GM23338 (cell line): ENCODE measurements around the gene CD22. TPM values are rescaled to one million over a fixed set of nuclear protein-coding genes. Genes with fewer than 3 reads are reported as not detected.
"Not testable (repeated sequence)": the region's sequence is repeated elsewhere in the genome, so short reads cannot be mapped to it uniquely, and the experiment has no call there.

Experiments used
- ATAC-seq: fragments of 200-7000 bp; cut with Tn5 transposase; 3 replicates; pipeline ENCODE4 v1.9.1; 2020
- DNase-seq: peaks from one replicate; pipeline ENCODE4 v3.0.0-alpha.2; 2015; ENCODE audit warnings: low spot score
- H2AFZ ChIP-seq: fragments of 200-600 bp; sonication (generic); 2 replicates; pipeline ENCODE4 v1.8.0; 2016; ENCODE audit warnings: antibody characterized with exemption, mild to moderate bottlenecking, moderate library complexity
- H3F3A ChIP-seq: fragments of 200-600 bp; sonication (generic); replicated peaks from 2 replicates; pipeline ENCODE4 v1.8.0; 2017; ENCODE audit warnings: antibody characterized with exemption, mixed run types, low read depth
- H3K27ac ChIP-seq: fragments of 200-600 bp; sonication (generic); 2 replicates; pipeline ENCODE4 v1.6.1; 2016; ENCODE audit warnings: low read depth
- H3K27me3 ChIP-seq: fragments of 200-600 bp; sonication (generic); 2 replicates; pipeline ENCODE4 v1.8.0; 2016; ENCODE audit warnings: mild to moderate bottlenecking, mixed run types, moderate library complexity; ENCODE audit not compliant: insufficient read depth
- H3K36me3 ChIP-seq: fragments of 200-600 bp; sonication (generic); 2 replicates; pipeline ENCODE4 v1.8.0; 2016; ENCODE audit warnings: mild to moderate bottlenecking; ENCODE audit not compliant: insufficient read depth
- H3K4me1 ChIP-seq: fragments of 200-600 bp; sonication (generic); 2 replicates; pipeline ENCODE4 v1.8.0; 2016; ENCODE audit warnings: mild to moderate bottlenecking, moderate library complexity; ENCODE audit not compliant: insufficient read depth
- H3K4me2 ChIP-seq: fragments of 200-600 bp; sonication (generic); 2 replicates; pipeline ENCODE4 v1.7.1; 2017; ENCODE audit warnings: mixed run types
- H3K4me3 ChIP-seq: fragments of 200-600 bp; sonication (generic); 2 replicates; pipeline ENCODE4 v1.6.1; 2016; ENCODE audit warnings: mixed run types
- H3K79me2 ChIP-seq: fragments of 200-600 bp; sonication (generic); replicated peaks from 2 replicates; pipeline ENCODE4 v1.8.0; 2017; ENCODE audit warnings: mild to moderate bottlenecking; ENCODE audit not compliant: insufficient read depth
- H3K9me2 ChIP-seq: fragments of 200-600 bp; sonication (generic); 2 replicates; pipeline ENCODE4 v1.8.0; 2017; ENCODE audit not compliant: insufficient read depth
- H4K20me1 ChIP-seq: fragments of 200-600 bp; sonication (generic); replicated peaks from 2 replicates; pipeline ENCODE4 v1.8.0; 2017; ENCODE audit warnings: mild to moderate bottlenecking; ENCODE audit not compliant: insufficient read depth
- H3K27ac Mint-ChIP-seq: 2 replicates; pipeline ENCODE4 v1.8.0; 2020; ENCODE audit warnings: inconsistent platforms, mild to moderate bottlenecking, moderate library complexity, mixed read lengths
- H3K27me3 Mint-ChIP-seq: 3 replicates; pipeline ENCODE4 v1.8.0; 2022; ENCODE audit warnings: low read depth, mild to moderate bottlenecking, moderate library complexity, mixed read lengths, inconsistent platforms; ENCODE audit not compliant: insufficient read depth, poor library complexity
- H3K36me3 Mint-ChIP-seq: 3 replicates; pipeline ENCODE4 v1.8.0; 2021; ENCODE audit warnings: low read depth, mild to moderate bottlenecking, inconsistent platforms, moderate library complexity, mixed read lengths
- H3K4me1 Mint-ChIP-seq: 3 replicates; pipeline ENCODE4 v1.8.0; 2020; ENCODE audit warnings: mild to moderate bottlenecking, inconsistent platforms, mixed read lengths
- H3K4me3 Mint-ChIP-seq: 3 replicates; pipeline ENCODE4 v1.8.0; 2021; ENCODE audit warnings: moderate library complexity, mild to moderate bottlenecking, inconsistent platforms, mixed read lengths
- H3K9me3 Mint-ChIP-seq: 3 replicates; pipeline ENCODE4 v1.8.0; 2020; ENCODE audit warnings: moderate library complexity, mild to moderate bottlenecking, inconsistent platforms, mixed read lengths
- CREB1 ChIP-seq: fragments of 250-450 bp; sonication (Bioruptor Pico); IDR thresholded peaks from 2 replicates; pipeline ENCODE4 v1.5.0; 2020; ENCODE audit warnings: low read depth, mild to moderate bottlenecking, moderate library complexity
- EZH2phosphoT487 ChIP-seq: fragments of 200-600 bp; sonication (generic); IDR thresholded peaks from one replicate; pipeline ENCODE4 v1.8.1; 2018; ENCODE audit warnings: antibody characterized with exemption; ENCODE audit not compliant: unreplicated experiment
- JUNB ChIP-seq: IDR thresholded peaks from one replicate; pipeline ENCODE4 v1.6.1; 2016; ENCODE audit warnings: antibody characterized with exemption; ENCODE audit not compliant: unreplicated experiment
- NANOG ChIP-seq: IDR thresholded peaks from 2 replicates; pipeline ENCODE4 v1.6.1; 2016; ENCODE audit warnings: antibody characterized with exemption, borderline replicate concordance
- POLR2AphosphoS5 ChIP-seq: IDR thresholded peaks from 2 replicates; pipeline ENCODE4 v1.6.1; 2016; ENCODE audit warnings: antibody characterized with exemption, low read depth
- STAT1 ChIP-seq: IDR thresholded peaks from one replicate; pipeline ENCODE4 v1.6.1; 2016; ENCODE audit warnings: antibody characterized with exemption; ENCODE audit not compliant: unreplicated experiment
- ZNF331 ChIP-seq: fragments of 250-450 bp; sonication (Bioruptor Pico); IDR thresholded peaks from 2 replicates; pipeline ENCODE4 v1.5.0; 2020; ENCODE audit warnings: low read depth, mild to moderate bottlenecking, moderate library complexity
- ZNF462 ChIP-seq: fragments of 250-450 bp; sonication (Bioruptor Pico); IDR thresholded peaks from 2 replicates; pipeline ENCODE4 v1.5.0; 2020; ENCODE audit warnings: mild to moderate bottlenecking, moderate library complexity
- polyA plus RNA-seq: library from polyadenylated mRNA; unstranded; fragments of >200 nt; fragmentation: Nextera tagmentation; extraction: Ambion mirVana; gene quantifications from 2 replicates; pipeline ENCODE4 v1.2.1, GENCODE V29; 2016
- total RNA-seq: library from RNA; depleted of rRNA; stranded (reverse); fragments of >200 nt; shearing (Covaris generic); gene quantifications from 2 replicates; pipeline ENCODE4 v1.2.3, GENCODE V29; 2014

Gene CD22
- total and polyA plus RNA-seq, 2 experiments from 2014 or later, result 0.10 to 0.32 TPM

GRCh38 chr19:35370722-35371121 lies 41.7 kb downstream of the CD22 start, which contains the start of gene GPR42 (continued):
- TF ChIP-seq ZNF462 (CRISPR knock-in tag) (no peak), NANOG (no peak), ZNF331 (CRISPR knock-in tag) (no peak)

GRCh38 chr19:35373492-35373891 lies 44.5 kb downstream of the CD22 start:
- Histone ChIP-seq H3F3A (no peaks in the 10 kb centered on the region), H2AFZ (no peak overlapping the region), H3K4me1 (peaks cover 6% of the 10 kb centered on the region), H3K4me2 (no peak overlapping the region), H4K20me1 (no peaks in the 10 kb centered on the region), H3K9me2 (no peaks in the 10 kb centered on the region), H3K27ac (no peak overlapping the region), H3K36me3 (no peaks in the 10 kb centered on the region), H3K4me3 (no peak overlapping the region), H3K79me2 (no peaks in the 10 kb centered on the region), H3K27me3 (no peaks in the 10 kb centered on the region)
- Mint-ChIP-seq H3K4me1 (peaks cover 10% of the 10 kb centered on the region), H3K9me3 (peaks cover 12% of the 10 kb centered on the region), H3K4me3 (no peak overlapping the region), H3K36me3 (no peaks in the 10 kb centered on the region; the same call in 2 of the 3 replicates), H3K27ac (no peak overlapping the region), H3K27me3 (peaks cover 12% of the 10 kb centered on the region)
- DNase-seq, result no peak
- no peak for ATAC-seq
- TF ChIP-seq POLR2AphosphoS5 (no peak), CREB1 (CRISPR knock-in tag) (no peak), EZH2phosphoT487 (no peak), ZNF331 (CRISPR knock-in tag) (no peak), STAT1 (no peak), JUNB (no peak)

- DNase-seq, H3K4me3 ChIP-seq, H3K9me2 ChIP-seq, H3K27me3 ChIP-seq, H3K79me2 ChIP-seq, H3K27ac Mint-ChIP-seq, ATAC-seq, H3K36me3 Mint-ChIP-seq, H3K4me2 ChIP-seq, H3F3A ChIP-seq, H3K4me3 Mint-ChIP-seq, H4K20me1 ChIP-seq, H3K27ac ChIP-seq, H2AFZ ChIP-seq, H3K4me1 ChIP-seq, H3K4me1 Mint-ChIP-seq, H3K36me3 ChIP-seq: not testable (repeated sequence)
- peaks cover 12% of the 10 kb centered on the region for H3K27me3 Mint-ChIP-seq
- peaks cover 17% of the 10 kb centered on the region; the same call in 2 of the 3 replicates for H3K9me3 Mint-ChIP-seq
These were observed 45.0 kb downstream of the CD22 start for GRCh38 chr19:35374031-35374430.
